ENCODE measurements around the gene ASMTL. TPM values are rescaled to one million over a fixed set of nuclear protein-coding genes. Genes with fewer than 3 reads are reported as not detected.
A peak's percentile ranks its signal among the peaks of the same experiment; 100 is the strongest.

The ASMTL gene
- total and polyA plus RNA-seq, 2 of the 13 experiments (the other 11 are each of a cell fraction or from before 2014, with no cell fraction given) = 5.6 to 16.3 TPM

GRCh38 chrX:1421433-1422134 lies 31.1 kb downstream of the ASMTL start:
- no peak for TF ChIP-seq ARHGAP35 (CRISPR knock-in tag; IDR thresholded peaks at IDR 0.05; ENCODE audit: borderline replicate concordance)
- TF ChIP-seq ZFY (CRISPR knock-in tag; IDR thresholded peaks at IDR 0.05) = no peak
- TF ChIP-seq ZNF605 (CRISPR knock-in tag; IDR thresholded peaks at IDR 0.05) = peak; percentile 26; the same call in 1 of the 2 replicates
- TF ChIP-seq KDM2A (CRISPR knock-in tag; IDR thresholded peaks at IDR 0.05; ENCODE audit: borderline replicate concordance, low read depth) = 0 out of 2 replicates have a peak, but pooled peaks have one; percentile 16
- TF ChIP-seq TOPORS (CRISPR knock-in tag; IDR thresholded peaks at IDR 0.05) = no peak
- no peak for TF ChIP-seq ZNF33A (CRISPR knock-in tag; IDR thresholded peaks at IDR 0.05; ENCODE audit: borderline replicate concordance)
- ATAC-seq (peak; percentile 7; the same call in 2 of the 3 replicates), DNase-seq (ENCODE audit: low spot score) (no peak), FAIRE-seq (no peak)
- ChIA-PET POLR2A (no interaction called here), CTCF (ENCODE audit: low intra/inter-chr PET ratio, low total read pairs) (no interaction called here)
- in situ Hi-C loops (cut with HindIII; ENCODE audit: extremely low pct_ligation_motif_present, low pct_unique_long_range_greater_than_20kb) (no loop called here), intact Hi-C loops (cut with micrococcal nuclease; ENCODE audit: unreplicated experiment) (no loop called here)
- over 99% methylated on average over 18 of the region's 19 CpGs for WGBS (ENCODE audit: low lambda C conversion rate)
- no peak overlapping the region for H2AFZ ChIP-seq (ENCODE audit: low read length)
- H3K79me2 ChIP-seq (ENCODE audit: insufficient read depth, low read length) = no peaks in the 10 kb centered on the region
- no peak overlapping the region for H3K9ac ChIP-seq (ENCODE audit: insufficient read depth, low read depth, low read length)
- peaks cover 7 to 9% of the 10 kb centered on the region in 2 experiments; a peak in 4 of 5 replicates for H3K36me3 ChIP-seq (replicated peaks in 1 of 2; ENCODE audit: control insufficient read depth in 1 of 2, insufficient read depth in 2 of 2, low read length in 2 of 2)
- no peaks in the 10 kb centered on the region for H3K27me3 ChIP-seq (ENCODE audit: control insufficient read depth in 1 of 2, insufficient read depth in 2 of 2, low read length in 2 of 2)
- no peak overlapping the region for H3K4me2 ChIP-seq (ENCODE audit: low read depth, low read length)
- no TSS peak for BruUV-seq (replicated peaks)
- no peak overlapping the region for H3K27ac ChIP-seq (ENCODE audit: extremely low read length, insufficient read depth, low read length)
- H3K9me3 ChIP-seq (ENCODE audit: low read length) = peaks cover 16% of the 10 kb centered on the region; the same call in 1 of the 2 replicates
- H3K4me1 ChIP-seq (ENCODE audit: insufficient read depth, low read length) = peaks cover 12% of the 10 kb centered on the region
- no peak overlapping the region for H3K4me3 ChIP-seq (replicated peaks in 1 of 3; ENCODE audit: insufficient read depth in 1 of 3, low read depth in 2 of 3, low read length in 3 of 3)
- peaks cover 3% of the 10 kb centered on the region; the same call in 1 of the 2 replicates for H4K20me1 ChIP-seq (ENCODE audit: insufficient read depth, low read length)

DNA sequence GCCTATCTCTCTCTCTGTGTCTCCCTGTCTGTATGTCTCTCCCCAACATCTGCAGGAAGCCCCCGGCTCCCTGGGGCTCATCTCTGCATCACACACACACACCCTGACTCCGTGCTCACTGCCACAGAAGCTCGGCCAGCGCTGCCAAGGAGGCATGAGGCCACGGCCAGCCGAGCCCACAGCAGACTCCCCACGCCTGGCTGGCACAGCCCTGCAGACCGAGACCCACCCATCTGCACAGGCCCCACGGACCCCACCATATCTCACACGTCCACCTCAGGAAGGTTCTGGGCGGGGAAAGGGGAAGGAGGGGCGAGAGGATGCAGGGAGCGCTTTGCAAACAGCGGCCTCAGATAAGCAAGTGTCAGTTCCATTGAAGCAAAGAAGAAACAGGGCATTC lies 32.3 kb downstream of the ASMTL start:
- FAIRE-seq = no peak
- peak; percentile 21 for ATAC-seq
- peaks cover 9 to 14% of the 10 kb centered on the region in 2 experiments; a peak in 4 of 5 replicates for H3K36me3 ChIP-seq (replicated peaks in 1 of 2; ENCODE audit: control insufficient read depth in 1 of 2, insufficient read depth in 2 of 2, low read length in 2 of 2)
- TF ChIP-seq POLR2AphosphoS5 (IDR thresholded peaks at IDR 0.05; ENCODE audit: low read depth, low read length) = peak; percentile 21; the same call in 1 of the 2 replicates
- TF ChIP-seq AGO1 (IDR thresholded peaks at IDR 0.05; ENCODE audit: low read depth, low read length, poor library complexity, severe bottlenecking) = peak; percentile 94
- no peak for TF ChIP-seq NR2C2 (CRISPR knock-in tag; IDR thresholded peaks at IDR 0.05; ENCODE audit: borderline replicate concordance)
- no peak for TF ChIP-seq ZNF678 (CRISPR knock-in tag; IDR thresholded peaks at IDR 0.05)
- TF ChIP-seq FOXO4 (CRISPR knock-in tag; conservative IDR thresholded peaks at IDR 0.05) = 0 out of 2 replicates have a peak, but pooled peaks have one; percentile 44
- TF ChIP-seq ZBTB33 (CRISPR knock-in tag; IDR thresholded peaks at IDR 0.05) = peak; percentile 65
- TF ChIP-seq ZNF572 (CRISPR knock-in tag; IDR thresholded peaks at IDR 0.05) = peak; percentile 27; the same call in 1 of the 2 replicates
- no peak for TF ChIP-seq TCF12 (IDR thresholded peaks at IDR 0.05)
- TF ChIP-seq TCF12 (CRISPR knock-in tag; IDR thresholded peaks at IDR 0.05) = no peak

More for the DNA sequence above, 32.3 kb downstream of the ASMTL start:
- H3K4me3 ChIP-seq (replicated peaks in 1 of 3; ENCODE audit: insufficient read depth in 1 of 3, low read depth in 2 of 3, low read length in 3 of 3) = no peak overlapping the region
- ChIA-PET POLR2A (no interaction called here), CTCF (ENCODE audit: low intra/inter-chr PET ratio, low total read pairs) (no interaction called here)
- in situ Hi-C loops (cut with HindIII; ENCODE audit: extremely low pct_ligation_motif_present, low pct_unique_long_range_greater_than_20kb) (no loop called here), intact Hi-C loops (cut with micrococcal nuclease; ENCODE audit: unreplicated experiment) (no loop called here)
- no peak overlapping the region for H3K4me2 ChIP-seq (ENCODE audit: low read depth, low read length)
- H2AFZ ChIP-seq (ENCODE audit: low read length) = no peak overlapping the region
- BruUV-seq (replicated peaks) = no TSS peak
- H3K4me1 ChIP-seq (ENCODE audit: insufficient read depth, low read length) = peaks cover 12% of the 10 kb centered on the region
- H3K27ac ChIP-seq (ENCODE audit: extremely low read length, insufficient read depth, low read length) = no peak overlapping the region
- no peaks in the 10 kb centered on the region for H3K79me2 ChIP-seq (ENCODE audit: insufficient read depth, low read length)
- H4K20me1 ChIP-seq (ENCODE audit: insufficient read depth, low read length) = peaks cover 3% of the 10 kb centered on the region; the same call in 1 of the 2 replicates
- no peak for DNase-seq (ENCODE audit: low spot score)
- H3K9ac ChIP-seq (ENCODE audit: insufficient read depth, low read depth, low read length) = no peak overlapping the region
- no peaks in the 10 kb centered on the region for H3K27me3 ChIP-seq (ENCODE audit: control insufficient read depth in 1 of 2, insufficient read depth in 2 of 2, low read length in 2 of 2)
- H3K9me3 ChIP-seq (ENCODE audit: low read length) = peaks cover 16% of the 10 kb centered on the region; the same call in 1 of the 2 replicates
- 93% methylated on average over 14 of the region's 14 CpGs for WGBS (ENCODE audit: low lambda C conversion rate)
